CD4-positive, alpha-beta T cell treated with Interleukin-4 for 1 hour (primary cell): ENCODE data around the gene ZNF423.
A peak's percentile ranks its signal among the peaks of the same experiment; 100 is the strongest.

ENCODE experiments used
- DNase-seq, 2 donors: peaks; one replicate each; pipeline ENCODE4 v3.0.0-alpha.2; 2020 to 2022

The ZNF423 gene

DNA sequence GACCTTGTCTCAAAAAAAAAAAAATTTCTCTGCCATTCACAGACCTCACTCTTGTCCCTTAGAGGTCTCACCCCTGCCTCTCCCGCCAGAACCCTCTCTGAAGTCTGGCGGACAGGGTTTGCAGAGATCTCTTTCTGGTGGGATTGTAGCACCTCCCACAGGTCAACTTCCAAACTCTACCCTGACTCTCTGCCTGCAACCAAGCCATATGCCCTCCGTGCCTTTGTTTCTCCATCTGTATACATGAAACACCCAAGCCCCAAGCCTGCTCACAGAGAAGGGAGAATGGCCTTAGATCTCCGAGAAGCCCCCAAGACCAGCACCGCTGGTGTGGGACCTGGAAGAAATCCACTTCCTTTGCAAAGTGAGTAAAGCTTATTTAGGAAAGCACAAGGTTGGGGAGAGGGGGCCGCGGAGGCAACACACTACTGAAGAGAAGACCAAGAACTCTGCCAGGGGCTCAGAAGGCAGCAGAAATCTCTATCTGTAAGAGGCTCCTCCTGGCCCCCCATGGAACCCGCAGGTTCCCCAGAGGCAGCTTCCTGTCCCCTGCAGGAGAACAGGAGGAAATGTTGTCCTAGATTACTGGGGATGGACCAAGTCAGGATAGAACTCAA is 262.4 kb downstream of the ZNF423 start:
- no peak for DNase-seq

DNA sequence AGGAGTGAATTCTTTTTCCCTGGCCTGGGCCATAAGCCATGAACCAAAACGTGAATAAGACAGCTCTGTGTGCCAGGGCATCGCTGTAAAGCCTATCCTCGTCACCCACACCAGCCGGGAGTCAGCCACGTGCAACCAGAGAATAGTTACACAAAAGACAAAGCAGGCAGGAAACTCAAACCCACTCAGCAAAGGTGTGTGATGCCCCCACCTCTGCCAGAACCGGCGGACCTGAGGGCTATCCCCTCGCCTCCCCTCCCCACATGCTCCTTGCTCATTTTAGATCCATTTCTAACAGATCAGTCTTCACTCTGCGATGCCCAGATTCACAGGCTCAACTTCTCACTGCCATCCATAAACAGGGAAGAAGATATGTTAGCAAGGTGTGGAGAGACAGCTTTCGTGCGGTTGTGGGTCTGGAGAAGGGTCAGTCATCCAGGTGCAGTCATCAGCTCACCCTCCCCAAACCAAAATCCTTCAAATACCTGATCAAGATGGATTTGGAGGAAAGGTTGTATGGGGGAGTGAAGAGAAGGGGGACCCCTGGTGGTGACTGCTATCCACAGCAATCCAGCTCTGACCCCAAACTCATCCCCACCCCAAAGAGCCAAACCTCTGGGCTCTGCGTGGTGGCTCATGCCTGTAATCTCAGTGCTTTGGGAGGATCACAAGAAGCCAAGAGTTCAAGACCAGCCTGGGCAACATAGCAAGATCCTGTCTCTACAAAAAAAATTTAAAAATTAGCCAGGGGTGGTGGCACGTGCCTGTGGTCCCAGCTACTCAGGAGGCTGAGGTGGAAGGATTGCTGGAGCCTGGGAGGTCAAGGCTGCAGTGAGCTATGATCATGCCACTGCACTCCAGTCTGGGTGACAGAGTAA is 263.1 kb downstream of the ZNF423 start:
- peak; percentile 31 to 38 for DNase-seq

DNA sequence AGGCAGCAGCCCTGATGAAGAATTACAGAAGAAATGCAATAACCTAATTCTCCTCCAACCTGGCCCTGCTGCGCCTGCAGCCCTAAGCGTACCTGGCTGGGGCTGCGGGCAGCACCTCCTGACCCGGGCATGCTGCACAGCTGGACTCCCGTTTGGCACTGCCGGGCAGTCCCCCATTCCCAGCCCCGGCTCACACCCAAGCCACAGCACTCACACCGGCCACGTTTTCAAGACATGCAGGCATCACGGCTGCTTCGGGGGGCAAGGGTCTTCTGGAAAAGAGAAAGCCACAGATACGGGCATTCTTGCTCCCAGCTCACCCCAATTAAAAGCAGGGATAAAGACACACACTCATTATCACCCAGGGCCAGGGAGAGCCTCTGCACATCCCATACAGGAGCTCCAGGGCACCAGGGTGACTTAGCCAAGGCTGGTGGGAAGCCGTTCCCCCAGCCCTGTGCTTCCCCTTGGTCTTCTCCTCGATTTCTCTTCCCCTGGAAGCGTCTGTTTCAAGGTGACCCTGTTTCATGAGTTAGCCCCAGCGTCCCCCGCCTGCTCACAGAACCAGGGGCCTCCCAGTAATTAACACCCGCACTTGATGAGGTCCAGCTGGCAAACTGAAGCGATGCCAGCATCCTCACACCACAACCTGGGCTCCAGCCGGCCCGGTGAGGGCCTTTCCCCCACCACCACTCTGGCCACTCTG is 265.6 kb downstream of the ZNF423 start:
- DNase-seq: no peak

DNA sequence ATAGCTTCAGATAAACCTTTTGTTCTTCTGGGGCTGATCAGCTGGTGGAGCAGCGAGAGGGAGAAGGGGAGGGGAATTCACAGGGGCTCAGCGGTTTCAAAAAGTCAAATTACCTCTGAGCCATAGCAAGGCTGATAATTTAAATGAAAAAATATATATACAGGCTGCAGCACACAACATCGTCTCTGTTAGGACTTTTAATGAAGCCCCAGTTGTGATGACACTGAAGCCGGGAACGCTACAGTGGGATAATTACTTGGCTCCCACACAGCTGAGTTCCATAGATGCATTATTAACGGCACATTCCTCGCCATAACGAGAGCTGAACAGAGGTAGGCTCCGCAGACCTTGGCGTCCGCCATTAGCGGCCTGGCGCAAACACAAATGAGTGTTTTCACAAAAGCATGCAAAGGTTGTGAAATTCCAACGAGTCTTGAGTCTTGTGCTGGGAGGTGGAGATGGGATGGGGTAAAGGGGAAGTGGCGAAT is 266.3 kb downstream of the ZNF423 start:
- DNase-seq: no peak

DNA sequence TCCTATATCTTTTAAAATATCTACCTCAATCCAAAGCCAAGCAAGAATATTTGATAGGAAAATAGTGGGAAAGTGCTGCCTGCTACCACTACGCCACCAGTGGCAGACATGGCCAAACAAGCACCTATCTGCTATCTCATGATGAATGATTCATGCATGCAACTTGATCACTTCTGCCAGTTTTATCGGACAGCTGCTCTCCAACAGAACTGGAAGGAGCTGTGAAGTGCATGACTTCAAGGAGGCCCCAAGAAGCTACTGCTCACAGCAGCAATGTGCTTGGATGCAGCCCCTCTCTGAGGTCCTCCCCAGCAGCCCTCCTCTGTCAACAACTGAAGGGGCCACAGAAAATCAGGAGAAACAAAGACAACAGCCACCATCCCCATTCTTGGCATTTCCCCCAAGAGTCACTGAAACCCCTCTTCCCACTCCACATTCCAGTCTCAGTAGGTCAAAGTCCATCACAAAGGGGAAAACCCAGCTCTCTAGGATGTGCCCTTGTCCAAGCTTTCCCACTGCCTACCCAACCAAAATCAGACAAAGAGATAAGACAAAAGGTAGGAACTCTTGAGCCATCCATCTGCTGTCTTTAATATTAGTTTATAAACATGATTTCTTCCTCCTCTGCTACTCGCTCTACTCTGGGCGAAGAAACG is 267.1 kb downstream of the ZNF423 start:
- DNase-seq: no peak

DNA sequence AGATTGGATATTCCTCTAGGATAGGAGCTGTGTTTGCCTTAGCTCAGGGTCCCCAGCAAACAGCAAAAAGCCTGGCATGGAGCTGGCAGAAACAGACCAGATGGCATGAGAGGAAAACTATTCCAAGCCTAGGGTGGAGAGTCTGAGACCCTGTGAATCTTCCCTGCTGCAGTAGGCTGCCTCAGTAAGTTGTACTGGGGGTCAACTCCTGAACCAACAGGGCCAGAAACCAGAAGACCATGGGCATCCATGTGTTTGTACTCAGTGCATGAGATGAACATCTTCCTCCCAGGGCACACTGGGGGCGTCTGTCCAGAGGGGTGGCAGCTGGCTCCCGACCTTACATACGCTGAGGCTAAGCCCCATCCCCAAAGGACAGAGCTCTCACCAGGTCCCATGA is 267.9 kb downstream of the ZNF423 start:
- DNase-seq: no peak

DNA sequence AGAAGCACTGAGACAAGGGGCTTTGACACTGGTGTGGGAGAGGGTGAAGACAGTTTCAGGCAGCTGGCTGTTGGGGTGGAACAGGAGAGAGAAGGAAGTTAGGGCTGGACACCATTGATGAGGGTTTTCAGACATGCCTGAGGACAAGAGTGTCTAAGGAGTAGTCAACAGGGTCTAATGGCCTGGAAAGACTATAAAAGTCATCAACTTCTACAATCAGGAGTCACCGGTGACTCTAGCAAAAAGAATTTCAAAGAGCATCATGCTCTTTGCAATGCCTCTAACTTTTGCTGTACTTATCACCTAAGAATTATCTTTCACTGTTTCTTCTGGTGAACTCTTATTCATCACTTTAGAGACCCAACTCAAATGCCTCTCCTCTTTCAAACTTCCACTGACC is 268.4 kb downstream of the ZNF423 start:
- DNase-seq: no peak

DNA sequence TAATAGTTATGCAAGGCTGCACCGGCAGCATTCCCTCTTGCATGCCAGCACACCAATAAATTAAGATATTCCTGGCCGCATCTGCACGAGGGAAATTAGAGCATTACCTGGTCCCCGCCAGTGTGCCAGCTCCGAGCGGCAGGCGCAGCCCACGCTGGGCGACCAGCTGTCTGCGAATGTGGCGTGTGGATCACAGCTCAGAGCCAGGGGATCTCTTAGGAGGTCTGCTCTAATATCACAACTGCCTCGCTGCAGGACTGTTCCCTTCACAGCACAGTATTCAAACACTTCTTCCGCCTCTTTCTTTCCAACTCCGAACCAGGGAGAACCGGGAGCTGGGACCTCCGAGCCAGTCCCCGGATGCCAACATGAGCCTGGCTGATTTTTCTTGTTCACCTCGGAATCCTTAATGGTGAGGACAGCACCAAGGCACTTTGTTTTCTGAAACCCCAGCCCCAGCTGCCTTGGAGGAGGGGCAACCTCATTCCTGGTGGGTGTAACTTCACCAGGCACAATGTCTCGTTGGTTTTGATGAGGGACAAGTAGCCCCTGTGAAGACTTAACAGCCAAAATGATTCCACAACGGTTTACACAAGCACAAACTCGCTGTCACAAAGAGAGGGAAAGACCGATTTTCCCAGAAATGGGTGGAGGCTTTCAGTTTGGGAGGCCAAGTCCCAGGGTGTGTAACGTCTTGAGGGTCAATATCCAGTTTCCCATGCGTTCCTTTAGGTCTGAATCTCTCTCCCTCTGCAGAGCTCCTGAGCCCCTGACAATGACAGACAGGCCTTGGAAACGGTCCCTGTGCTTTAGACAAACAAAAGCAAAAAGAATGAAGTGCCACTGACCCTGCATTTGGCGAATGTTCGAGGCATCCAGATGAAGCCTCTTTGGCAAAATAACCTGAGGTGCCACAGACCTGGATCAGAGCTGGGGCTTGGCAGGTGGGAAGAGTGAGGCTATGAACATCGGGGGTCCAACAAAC is 269.2 kb downstream of the ZNF423 start:
- DNase-seq: no peak

DNA sequence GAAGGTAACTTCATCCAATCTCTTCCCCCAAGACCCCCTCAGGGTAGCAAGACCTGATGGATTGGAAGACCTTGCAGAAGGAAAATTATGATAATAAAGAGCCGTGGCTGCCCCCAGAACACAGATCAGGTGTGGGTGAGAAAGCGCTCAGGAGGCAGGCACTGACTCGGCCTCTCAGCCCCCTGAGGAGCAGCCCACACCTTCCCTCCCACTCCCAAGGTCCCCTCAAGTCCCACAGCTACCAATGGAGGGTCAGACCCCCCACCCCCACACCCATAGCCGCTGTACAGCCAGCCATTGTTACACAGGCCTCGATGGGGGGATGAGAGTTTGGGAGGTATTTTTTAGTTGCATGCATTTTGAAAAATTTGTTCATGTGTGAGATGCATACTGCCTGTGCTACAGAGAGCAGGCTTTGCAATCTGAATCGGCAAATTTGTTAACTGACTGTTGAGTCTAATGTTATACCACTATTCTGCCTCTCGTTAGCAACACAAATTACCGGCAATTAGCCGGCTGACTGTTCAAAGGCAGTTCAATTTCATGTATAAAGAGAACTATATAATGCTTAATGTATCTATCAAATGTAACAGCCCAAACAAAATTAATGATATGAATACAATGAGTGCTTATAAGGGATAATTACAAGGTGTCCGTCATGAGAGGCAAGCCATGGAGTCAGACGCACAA is 270.6 kb downstream of the ZNF423 start:
- DNase-seq: no peak

DNA sequence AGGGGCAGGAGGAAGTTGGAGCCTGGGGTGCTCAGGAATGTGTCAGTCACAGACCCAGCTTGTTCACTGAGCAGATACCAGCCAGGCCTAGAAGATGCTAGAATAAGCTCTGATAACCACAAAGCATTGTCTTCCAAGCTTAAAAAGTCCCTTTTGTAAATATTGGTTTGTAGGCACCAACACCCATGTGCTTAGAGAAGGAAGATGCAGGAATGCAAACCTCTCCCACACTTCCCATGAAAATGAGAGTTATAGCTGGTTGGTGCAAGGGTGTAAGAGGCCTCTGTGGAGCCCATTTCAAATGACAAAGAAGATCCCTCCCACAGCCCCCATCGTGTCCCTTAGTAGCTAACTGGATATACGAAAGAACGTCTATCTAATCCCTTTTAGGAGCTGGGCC is 272.0 kb downstream of the ZNF423 start:
- DNase-seq: no peak

DNA sequence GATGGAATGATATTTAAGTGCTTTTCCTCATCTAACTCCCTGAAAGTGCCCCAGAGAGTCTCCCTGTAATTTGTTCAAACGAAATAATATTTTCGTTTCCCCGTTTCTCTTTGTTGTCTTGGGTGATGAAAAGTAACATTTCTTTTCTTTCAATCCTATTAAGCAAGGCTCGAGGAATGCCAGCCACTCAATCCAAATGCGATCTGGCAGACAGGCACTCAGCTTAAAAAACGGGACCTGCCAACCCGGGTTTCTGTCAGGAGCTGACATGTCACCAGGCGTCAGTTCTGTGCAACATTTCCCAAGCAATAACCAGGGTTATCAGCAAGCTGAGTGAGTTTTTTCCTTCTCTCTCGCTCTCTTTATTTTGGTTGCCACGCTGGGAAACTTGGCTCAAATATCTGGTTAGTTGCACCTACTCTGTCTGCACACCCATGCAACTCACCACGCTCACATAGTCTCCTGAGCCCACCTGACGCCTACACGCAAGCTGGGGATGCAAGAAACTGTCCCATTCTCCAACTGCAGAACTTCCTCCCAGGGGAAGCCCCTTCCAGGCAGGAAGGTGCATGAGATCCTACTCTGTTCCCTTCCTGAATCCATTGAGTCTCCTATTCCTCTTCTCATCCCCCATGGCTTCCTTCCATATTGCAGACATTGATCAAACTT is 274.1 kb downstream of the ZNF423 start:
- DNase-seq: no peak

DNA sequence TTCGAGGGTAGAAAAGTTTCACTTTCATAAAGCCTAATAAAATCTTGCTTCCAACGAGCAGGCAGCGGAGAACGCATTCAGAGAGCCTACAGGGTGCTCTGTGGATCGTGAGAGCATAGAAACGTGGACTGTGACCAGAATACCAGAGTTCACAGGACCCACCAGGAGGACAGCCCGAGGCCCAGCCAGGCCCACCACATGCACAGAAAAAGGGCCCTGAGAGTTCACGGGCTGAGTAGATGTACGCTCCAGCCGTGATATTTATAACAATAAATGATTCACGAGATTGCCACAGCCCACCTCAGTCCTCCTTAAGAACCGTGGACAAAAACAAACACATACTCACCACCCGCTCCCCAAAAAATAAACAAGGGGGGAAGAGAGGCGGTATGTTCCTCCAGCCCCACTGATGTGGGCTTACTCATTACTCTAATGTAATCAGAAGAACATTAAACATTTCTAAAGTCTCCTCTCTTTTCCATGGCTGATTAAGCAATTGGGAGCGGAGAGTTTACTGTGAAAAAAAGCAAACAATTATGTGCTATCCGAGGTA is 275.1 kb downstream of the ZNF423 start:
- no peak for DNase-seq

DNA sequence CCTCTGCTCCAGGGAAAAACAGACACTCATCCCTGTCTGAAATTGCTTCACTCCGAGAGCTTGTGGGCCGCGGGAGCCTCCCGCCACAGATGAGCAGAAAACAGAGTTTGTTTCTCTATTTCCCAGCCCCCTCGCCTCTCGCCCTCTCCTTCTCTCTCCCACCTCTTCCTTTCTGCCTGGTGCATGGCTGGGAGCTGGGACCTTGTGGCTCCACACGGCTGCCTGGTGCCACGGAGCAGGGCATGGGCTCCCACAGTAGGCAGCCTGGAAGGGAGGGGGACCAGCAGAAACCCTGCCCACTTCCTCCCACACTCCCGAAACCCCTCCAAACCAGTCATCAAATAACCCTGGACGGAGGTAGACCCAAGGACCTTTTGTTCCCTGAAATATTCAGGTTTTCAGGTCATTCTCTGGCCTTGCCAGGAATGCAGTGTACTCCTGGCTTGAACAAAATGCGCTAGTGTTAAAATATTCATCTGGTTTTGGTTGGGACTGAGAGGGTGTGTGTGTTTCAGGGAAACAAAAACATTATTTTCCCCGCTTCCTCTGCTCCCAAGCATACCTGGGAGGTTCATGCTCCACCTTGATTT is 277.4 kb downstream of the ZNF423 start:
- DNase-seq: no peak

DNA sequence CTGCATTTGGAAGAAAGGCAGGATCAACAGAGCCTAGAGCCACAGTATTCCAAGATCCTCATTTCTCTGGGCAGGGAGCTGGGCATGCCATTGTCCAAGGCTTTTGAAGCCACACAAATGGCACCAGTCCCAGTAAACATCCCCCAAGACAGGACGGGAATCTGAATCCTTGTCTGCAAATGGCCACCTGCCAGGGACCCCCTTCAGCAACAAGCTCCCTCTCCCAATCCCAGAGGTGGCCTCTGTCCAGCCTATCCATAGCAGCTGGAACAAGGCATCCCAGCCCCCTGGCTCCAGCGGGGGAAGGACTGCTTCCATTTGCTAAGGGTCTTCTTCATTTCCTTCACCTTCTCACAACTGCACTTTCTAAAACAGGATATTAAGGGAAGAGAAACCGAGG is 277.9 kb downstream of the ZNF423 start:
- DNase-seq: no peak

DNA sequence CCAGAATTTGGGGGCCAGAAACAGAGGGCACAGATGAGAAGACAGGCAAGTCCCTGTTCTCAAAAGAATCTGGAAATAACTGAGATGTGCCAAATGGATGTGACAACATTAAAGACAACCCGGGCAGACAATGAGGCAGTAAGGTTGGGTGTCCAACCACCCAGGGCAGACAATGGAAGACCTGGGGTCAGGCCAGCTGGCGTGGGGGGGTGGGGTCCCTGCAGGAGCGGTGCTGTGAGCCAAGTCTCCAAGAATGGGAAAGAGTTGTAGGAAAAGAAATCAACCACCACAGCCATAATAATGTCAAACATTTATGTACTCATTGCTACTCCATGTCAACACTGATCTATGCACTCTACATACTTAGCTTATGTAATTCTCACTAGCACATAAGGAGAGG is 279.0 kb downstream of the ZNF423 start:
- no peak for DNase-seq

DNA sequence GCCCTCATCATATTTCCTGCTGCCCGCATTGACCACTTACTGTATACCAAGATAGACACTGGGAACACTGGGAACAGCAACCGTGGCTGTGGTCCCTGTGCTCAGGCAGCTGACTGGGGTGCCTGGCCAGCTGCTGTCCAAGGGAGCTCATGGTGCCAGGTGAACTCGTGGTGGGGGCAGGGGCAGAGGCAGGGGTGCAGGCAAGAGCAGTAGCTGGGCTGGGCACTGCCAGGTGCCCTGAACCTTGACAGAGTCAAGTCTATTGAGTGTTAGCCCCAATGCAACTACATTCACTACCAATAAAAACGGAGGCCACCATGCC is 279.8 kb downstream of the ZNF423 start:
- DNase-seq: no peak

DNA sequence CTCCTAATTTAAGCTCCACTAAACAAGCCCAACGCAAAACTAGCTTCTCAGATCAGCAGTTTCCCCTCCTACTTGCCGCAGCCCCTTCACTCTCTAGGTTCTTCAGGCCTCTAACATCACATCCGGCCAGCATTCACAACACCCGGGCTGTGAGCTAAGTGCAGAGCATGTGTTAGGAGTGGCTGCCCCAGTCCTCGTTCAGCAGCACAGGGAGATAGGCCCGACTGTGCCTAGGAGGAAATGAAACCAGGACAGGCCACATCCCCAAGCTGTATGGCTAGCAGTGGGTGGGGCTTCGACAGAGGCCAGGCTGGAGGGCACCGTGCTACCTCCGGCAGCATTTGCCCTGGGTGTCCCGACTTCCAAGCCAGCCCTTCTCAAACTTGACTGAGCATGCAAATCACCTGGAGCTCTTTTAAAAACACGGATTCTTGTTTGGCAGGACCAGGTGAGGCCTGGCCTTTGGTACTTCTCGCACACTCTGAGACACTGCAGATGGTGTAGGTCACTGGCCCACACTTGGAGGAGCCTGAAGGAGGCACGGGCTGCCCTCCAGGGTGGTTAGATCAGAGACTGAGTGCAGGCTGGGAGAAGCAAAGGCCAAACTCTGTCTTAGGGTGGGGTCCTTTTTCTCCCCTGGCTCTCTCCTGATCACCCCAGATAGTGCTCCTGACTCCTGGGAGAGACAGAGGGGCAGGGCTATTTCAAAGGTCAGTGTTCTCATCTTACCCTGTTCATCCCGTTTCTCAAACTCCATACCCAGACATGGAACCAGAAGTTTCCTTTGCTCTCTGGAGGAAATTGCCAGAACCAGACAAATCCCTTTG is 280.4 kb downstream of the ZNF423 start:
- DNase-seq: peak; percentile 12 to 62

DNA sequence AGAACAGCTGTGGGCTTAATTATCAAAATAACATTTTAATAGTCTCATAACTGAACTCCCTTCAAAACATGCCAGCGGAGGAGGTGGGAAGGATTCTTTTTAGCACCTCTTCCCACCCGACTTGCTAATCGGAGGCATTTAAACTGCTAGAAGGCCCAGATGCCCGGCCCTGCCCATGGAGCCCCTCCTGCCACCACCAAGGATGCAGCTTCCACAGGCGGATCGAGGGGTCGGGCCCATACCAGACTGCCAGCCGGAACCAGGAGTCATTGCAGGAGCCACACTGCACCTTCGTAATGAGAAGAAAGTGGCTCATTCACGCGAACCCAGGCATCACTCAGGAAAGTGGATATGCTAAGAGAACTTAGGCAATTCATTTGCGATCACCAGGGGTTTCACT is 281.1 kb downstream of the ZNF423 start:
- no peak for DNase-seq

DNA sequence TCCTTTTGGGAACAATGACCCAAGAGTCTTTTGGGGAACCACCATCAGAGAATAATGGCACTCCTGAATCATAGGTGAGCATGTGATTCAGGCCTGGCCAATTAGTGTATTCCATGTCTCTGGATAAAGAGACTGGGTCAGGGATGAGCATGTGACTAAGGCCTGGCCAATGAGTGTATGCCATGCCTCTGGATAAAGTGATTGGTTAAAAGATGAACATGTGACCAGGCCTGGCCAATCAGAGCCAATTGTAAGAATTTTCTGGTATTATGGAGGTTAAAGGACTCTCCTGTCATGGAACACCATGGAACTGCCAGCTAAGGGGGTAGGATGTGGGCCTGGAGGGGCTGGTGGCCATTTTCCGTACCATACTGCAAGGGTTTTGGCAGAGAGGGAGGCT is 288.0 kb downstream of the ZNF423 start:
- no peak for DNase-seq
